GM12875 (cell line): ENCODE results near the gene LPP.

Source experiments
- H3K4me3 ChIP-seq: one replicate; pipeline ENCODE4 v1.5.1; 2011; ENCODE audit warnings: low read depth, low read length, control low read depth
- TF ChIP-seq, protein P1 (sequence below): IDR thresholded peaks from 2 replicates; pipeline ENCODE4 v1.5.1; 2011; ENCODE audit warnings: low read depth, mild to moderate bottlenecking, control low read depth, inconsistent platforms, low read length, moderate library complexity, borderline replicate concordance; ENCODE audit not compliant: insufficient read depth

Gene LPP

DNA sequence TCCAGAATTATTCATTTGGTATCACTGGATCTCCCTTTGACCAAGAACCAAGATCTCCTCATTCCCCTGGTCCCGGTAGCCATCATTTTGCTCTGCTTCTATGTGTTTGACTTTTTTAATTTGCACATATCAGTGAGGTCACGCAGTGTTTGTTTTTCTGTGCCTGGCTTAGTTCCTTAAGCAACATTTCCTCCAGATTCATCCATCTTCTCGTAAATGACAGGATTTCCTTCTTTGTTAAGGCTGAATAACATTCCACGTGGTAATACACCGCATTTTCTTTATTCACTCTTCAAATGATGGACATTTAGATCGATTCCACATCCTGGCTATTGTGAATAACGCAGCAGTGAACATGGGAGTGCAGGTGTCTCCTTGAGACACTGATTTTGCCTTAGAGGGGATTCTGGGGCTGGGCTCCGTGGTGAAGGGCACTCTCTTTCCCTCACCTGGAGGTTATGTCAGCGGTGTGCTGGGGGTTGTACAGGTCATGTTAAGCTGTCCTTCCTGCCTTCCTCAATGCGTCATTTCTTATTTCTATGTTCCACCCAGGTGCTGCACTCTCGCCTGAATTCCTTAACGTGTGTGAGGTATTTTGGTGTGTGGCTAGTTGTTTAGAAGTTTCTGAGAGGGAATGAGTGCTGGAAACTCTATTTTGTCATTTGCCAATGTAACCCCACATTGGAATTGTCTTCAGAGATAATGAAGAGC, 212.2 kb downstream of the LPP start:
- TF ChIP-seq, protein P1, sequence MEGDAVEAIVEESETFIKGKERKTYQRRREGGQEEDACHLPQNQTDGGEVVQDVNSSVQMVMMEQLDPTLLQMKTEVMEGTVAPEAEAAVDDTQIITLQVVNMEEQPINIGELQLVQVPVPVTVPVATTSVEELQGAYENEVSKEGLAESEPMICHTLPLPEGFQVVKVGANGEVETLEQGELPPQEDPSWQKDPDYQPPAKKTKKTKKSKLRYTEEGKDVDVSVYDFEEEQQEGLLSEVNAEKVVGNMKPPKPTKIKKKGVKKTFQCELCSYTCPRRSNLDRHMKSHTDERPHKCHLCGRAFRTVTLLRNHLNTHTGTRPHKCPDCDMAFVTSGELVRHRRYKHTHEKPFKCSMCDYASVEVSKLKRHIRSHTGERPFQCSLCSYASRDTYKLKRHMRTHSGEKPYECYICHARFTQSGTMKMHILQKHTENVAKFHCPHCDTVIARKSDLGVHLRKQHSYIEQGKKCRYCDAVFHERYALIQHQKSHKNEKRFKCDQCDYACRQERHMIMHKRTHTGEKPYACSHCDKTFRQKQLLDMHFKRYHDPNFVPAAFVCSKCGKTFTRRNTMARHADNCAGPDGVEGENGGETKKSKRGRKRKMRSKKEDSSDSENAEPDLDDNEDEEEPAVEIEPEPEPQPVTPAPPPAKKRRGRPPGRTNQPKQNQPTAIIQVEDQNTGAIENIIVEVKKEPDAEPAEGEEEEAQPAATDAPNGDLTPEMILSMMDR = no peak
- no peak overlapping the region for H3K4me3 ChIP-seq

DNA sequence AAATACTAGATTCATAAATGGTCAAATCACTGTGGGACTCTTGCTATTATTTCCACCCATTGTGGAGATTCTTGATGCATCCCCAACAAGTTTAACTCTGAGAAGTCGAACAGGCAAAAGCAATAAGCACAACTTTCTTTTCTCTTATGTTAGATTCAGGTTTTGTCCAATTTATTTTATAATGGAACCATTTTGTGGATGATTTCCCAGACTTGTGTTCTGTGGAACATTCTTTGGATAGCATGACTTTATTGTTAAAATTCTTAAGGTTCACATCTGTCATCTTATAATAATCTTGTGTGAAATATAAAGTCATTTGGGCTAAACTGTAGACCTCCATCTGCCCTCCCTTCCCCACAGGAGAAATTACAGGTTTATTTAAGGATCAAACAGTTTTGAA, 213.7 kb downstream of the LPP start:
- TF ChIP-seq, protein P1 = no peak
- H3K4me3 ChIP-seq = no peak overlapping the region

DNA sequence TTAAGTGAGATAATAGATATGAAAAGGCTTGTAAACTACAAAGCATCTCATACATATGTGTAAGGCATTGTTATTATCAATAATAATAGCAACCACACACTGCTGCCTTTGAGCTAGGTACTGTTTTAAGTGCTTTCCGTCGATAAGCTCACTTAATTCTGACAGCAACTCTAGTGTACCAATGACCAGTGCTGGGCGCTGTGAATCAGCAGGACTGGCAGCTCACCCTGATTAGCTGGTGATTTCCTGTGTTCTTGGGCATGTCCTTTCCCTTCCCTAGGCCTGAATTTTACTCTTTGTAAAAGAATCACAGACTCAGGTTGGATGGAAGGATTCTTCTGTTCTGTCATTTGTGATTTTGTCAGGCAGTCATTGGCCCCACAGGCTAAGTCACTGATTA, 215.6 kb downstream of the LPP start:
- TF ChIP-seq, protein P1 = no peak
- H3K4me3 ChIP-seq = no peak overlapping the region

DNA sequence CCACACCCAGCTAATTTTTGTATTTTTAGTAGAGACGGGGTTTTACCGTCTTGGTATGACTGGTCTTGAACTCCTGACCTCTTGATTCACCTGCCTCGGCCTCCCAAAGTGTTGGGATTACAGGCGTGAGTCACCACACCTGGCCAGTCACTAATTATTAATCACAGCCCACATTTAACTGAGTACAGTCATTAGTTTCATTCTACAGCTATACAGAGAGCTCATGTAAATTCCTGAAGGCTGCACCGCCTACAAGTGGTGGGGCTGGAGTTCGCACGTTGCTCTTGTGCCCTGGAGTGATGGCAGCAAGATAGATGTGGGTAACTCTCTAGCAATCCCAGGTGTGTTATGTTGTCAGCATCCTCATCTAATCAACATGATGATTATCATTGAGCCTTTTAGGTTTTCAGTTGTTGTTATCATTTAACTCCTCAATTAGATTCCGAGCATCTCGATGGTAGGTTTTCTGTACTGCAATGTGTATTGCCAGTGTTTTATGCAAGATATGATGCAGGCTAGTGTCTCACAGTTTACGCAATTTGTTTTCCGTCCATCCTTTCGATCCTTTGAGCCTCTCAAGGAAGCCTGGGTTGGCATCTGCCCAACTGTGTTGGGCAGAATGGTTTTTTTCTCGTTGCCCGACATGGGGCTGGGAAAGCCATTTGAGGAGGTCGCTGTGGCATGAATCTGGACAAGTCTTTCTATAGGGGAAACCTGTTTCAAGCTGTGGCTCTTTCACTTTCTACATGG, 216.3 kb downstream of the LPP start:
- H3K4me3 ChIP-seq = no peak overlapping the region
- TF ChIP-seq, protein P1 = no peak

DNA sequence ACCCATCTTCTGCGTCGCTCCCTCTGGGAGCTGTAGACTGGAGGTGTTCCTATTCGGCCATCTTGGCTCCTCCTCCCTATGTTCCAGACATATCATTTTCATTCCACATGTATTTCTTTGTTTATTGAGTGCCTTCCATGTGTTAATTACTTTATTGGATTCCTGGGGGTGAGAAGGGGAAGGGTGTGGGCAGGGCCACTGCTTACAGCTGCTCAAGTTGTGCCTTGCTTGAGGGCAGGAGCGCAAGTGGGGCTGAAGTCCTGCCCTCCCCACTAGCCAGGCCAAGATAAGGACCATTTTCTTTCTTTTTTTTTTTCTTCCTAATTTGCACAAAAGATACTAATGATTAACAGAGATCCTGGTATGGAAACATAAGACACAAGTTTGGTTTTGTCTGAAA, 224.8 kb downstream of the LPP start:
- TF ChIP-seq, protein P1 = no peak
- H3K4me3 ChIP-seq = no peak overlapping the region

DNA sequence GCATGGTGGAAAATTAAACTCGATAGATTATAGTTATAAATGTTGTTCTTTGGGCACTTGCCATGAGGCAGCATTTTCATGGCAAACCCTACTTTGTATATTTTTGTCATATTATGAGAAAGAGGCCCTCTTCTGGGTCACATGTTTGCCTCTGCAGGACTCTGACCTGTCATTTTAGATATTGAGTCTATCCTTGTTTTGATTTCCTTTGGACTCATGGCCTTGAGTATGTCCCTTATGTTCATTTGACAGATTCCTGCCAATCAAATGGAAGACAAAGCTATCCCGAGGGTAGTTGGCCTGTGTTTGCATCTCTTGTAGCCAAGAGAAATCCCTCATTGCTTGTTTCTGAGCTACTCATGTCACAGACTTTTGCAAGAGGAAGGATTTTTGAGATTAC, 226.3 kb downstream of the LPP start:
- TF ChIP-seq, protein P1 = no peak

DNA sequence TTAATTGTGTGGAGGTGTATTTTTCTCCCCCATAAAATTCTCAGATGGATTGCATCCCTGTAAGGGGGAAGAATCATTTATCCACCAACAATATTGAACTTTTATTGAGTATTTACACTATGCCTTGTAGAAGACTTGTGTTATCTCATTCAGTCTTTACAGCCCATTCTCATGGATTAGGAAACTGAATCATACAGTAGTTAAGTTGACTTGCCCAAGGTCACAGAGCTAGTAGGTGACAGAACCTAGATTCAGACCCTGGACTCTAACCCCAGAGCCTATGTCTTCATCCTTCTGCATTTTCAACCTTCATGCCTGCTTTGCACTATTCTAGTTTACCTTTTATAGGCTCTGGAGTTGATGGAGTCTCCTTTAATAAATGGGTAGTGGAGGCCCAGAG, 226.8 kb downstream of the LPP start:
- H3K4me3 ChIP-seq = no peak overlapping the region
- TF ChIP-seq, protein P1 = no peak

More for the DNA sequence above, 226.3 kb downstream of the LPP start:
- H3K4me3 ChIP-seq = no peak overlapping the region
